Astrocyte (in vitro differentiated cells and primary cell): ENCODE results near the gene SCN3B.

Experiments
- EZH2 ChIP-seq: IDR thresholded peaks from 2 replicates; pipeline ENCODE4 v1.6.1; 2012; ENCODE audit warnings: mild to moderate bottlenecking, low read length, inconsistent platforms; ENCODE audit not compliant: insufficient read depth
- TF ChIP-seq, protein P1 (sequence below): IDR thresholded peaks from 2 replicates; pipeline ENCODE4 v1.5.1; 2011; ENCODE audit warnings: low read depth, mild to moderate bottlenecking, inconsistent platforms, low read length, moderate library complexity; ENCODE audit not compliant: insufficient read depth

DNA sequence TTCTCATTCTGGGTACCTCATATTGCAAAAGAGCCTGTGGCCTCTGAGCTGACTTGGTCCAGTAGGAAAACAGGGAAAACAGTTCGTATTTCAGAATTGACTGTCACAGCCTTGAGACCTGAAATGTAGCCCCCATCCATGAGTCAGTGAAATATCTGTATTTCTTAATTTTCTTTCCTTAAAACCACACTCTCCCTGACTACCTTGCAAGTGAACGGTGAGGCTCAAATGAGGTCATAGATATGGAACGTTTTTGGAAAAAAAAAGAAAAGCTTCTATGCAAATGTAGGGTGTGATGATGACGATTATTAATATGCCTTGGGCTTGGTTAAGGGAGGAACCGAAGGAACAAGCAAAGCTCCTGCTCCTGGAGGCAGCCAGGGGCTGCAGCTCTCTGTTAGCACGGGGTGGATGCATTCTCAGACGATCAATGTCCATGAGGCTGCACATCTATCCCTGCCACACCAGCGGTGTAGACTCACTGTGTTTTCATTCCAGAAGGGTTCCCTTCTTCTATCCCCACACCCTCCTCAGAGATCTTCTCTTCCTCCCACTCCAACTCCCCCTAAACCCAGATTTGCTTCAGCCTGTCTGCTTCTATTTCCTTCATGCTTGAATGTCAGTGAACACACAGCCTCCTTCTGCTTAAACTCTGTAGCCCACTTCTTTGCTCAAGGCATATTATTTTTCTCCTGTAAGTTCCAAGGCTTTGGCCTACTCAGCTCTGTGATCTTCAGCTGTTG lies 29.2 kb upstream of the SCN3B start:
- TF ChIP-seq, protein P1, sequence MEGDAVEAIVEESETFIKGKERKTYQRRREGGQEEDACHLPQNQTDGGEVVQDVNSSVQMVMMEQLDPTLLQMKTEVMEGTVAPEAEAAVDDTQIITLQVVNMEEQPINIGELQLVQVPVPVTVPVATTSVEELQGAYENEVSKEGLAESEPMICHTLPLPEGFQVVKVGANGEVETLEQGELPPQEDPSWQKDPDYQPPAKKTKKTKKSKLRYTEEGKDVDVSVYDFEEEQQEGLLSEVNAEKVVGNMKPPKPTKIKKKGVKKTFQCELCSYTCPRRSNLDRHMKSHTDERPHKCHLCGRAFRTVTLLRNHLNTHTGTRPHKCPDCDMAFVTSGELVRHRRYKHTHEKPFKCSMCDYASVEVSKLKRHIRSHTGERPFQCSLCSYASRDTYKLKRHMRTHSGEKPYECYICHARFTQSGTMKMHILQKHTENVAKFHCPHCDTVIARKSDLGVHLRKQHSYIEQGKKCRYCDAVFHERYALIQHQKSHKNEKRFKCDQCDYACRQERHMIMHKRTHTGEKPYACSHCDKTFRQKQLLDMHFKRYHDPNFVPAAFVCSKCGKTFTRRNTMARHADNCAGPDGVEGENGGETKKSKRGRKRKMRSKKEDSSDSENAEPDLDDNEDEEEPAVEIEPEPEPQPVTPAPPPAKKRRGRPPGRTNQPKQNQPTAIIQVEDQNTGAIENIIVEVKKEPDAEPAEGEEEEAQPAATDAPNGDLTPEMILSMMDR: no peak
- TF ChIP-seq EZH2: no peak
